Neuron (in vitro differentiated cells): Measurements from ENCODE around the gene RACGAP1.

Experiments
- H2AFZ ChIP-seq: one replicate; pipeline ENCODE4 v1.6.1; 2013; ENCODE audit warnings: low read depth, mild to moderate bottlenecking, inconsistent platforms, low read length, moderate library complexity
- H3K27me3 ChIP-seq: one replicate; pipeline ENCODE4 v1.6.1; 2013; ENCODE audit warnings: low read length; ENCODE audit not compliant: insufficient read depth
- H3K36me3 ChIP-seq: one replicate; pipeline ENCODE4 v1.6.1; 2013; ENCODE audit warnings: low read length; ENCODE audit not compliant: insufficient read depth
- H3K4me1 ChIP-seq: one replicate; pipeline ENCODE4 v1.6.1; 2013; ENCODE audit warnings: low read length; ENCODE audit not compliant: insufficient read depth
- H3K4me3 ChIP-seq: 2 replicates; pipeline ENCODE4 v1.5.1; 2013; ENCODE audit warnings: mild to moderate bottlenecking, low read length, moderate library complexity
- H3K9me3 ChIP-seq: one replicate; pipeline ENCODE4 v1.6.1; 2013; ENCODE audit warnings: low read length

Gene RACGAP1

GRCh38 chr12:50060120-50060468, 34.8 kb upstream of the RACGAP1 start:
- peaks cover 6% of the 10 kb centered on the region for H3K36me3 ChIP-seq
- H3K4me1 ChIP-seq, result peaks cover 11% of the 10 kb centered on the region
- H3K4me3 ChIP-seq, result no peak overlapping the region

GRCh38 chr12:50059440-50060119, 34.3 kb upstream of the RACGAP1 start:
- Histone ChIP-seq H3K9me3 (no peaks in the 10 kb centered on the region), H3K4me3 (no peak overlapping the region), H3K36me3 (peaks cover 6% of the 10 kb centered on the region), H2AFZ (no peak overlapping the region), H3K4me1 (peaks cover 11% of the 10 kb centered on the region), H3K27me3 (no peaks in the 10 kb centered on the region)

More at GRCh38 chr12:50060120-50060468, 34.8 kb upstream of the RACGAP1 start:
- H3K9me3 ChIP-seq, result no peaks in the 10 kb centered on the region
- no peak overlapping the region for H2AFZ ChIP-seq
- no peaks in the 10 kb centered on the region for H3K27me3 ChIP-seq

- Histone ChIP-seq H3K4me1 (peaks cover 11% of the 10 kb centered on the region), H3K4me3 (no peak overlapping the region), H2AFZ (no peak overlapping the region), H3K9me3 (no peaks in the 10 kb centered on the region), H3K36me3 (peaks cover 6% of the 10 kb centered on the region), H3K27me3 (peaks cover 1% of the 10 kb centered on the region)
Measured at GRCh38 chr12:50058743-50059312, 33.5 kb upstream of the RACGAP1 start.

- Histone ChIP-seq H2AFZ (peak overlapping the region; percentile 33), H3K4me3 (peak overlapping the region; percentile 49), H3K9me3 (no peaks in the 10 kb centered on the region), H3K36me3 (peaks cover 6% of the 10 kb centered on the region), H3K4me1 (peaks cover 11% of the 10 kb centered on the region), H3K27me3 (peaks cover 3% of the 10 kb centered on the region)
Measured at GRCh38 chr12:50057896-50058670, 32.8 kb upstream of the RACGAP1 start.

GRCh38 chr12:50057000-50057841, 31.9 kb upstream of the RACGAP1 start, which contains the start of gene ASIC1:
Gene ASIC1 (plus strand): TSS chr12:50057596. CDS start chr12:50058767, 1,171 bp downstream.
- Histone ChIP-seq H2AFZ (peak within 1 kb of the TSS; percentile 33), H3K27me3 (peaks cover 6% of the 10 kb centered on the region), H3K36me3 (peaks cover 6% of the 10 kb centered on the region), H3K4me3 (peak within 1 kb of the TSS; percentile 49), H3K9me3 (no peaks in the 10 kb centered on the region), H3K4me1 (peaks cover 11% of the 10 kb centered on the region)

- peaks cover 6% of the 10 kb centered on the region for H3K36me3 ChIP-seq
- peak overlapping the region; percentile 49 for H3K4me3 ChIP-seq
- H3K4me1 ChIP-seq, result peaks cover 13% of the 10 kb centered on the region
- peaks cover 8% of the 10 kb centered on the region for H3K27me3 ChIP-seq
- H2AFZ ChIP-seq, result peak overlapping the region; percentile 33
- H3K9me3 ChIP-seq, result no peaks in the 10 kb centered on the region
Measured at GRCh38 chr12:50056639-50056976, 31.3 kb upstream of the RACGAP1 start.

GRCh38 chr12:50055831-50056638, 30.7 kb upstream of the RACGAP1 start:
- peaks cover 6% of the 10 kb centered on the region for H3K36me3 ChIP-seq
- no peaks in the 10 kb centered on the region for H3K9me3 ChIP-seq
- H2AFZ ChIP-seq, result no peak overlapping the region
- peaks cover 19% of the 10 kb centered on the region for H3K4me1 ChIP-seq
- H3K27me3 ChIP-seq, result peaks cover 8% of the 10 kb centered on the region
- no peak overlapping the region for H3K4me3 ChIP-seq

GRCh38 chr12:50053583-50053982, 28.3 kb upstream of the RACGAP1 start:
- Histone ChIP-seq H3K4me3 (no peak overlapping the region), H3K36me3 (no peaks in the 10 kb centered on the region), H3K4me1 (peaks cover 23% of the 10 kb centered on the region), H2AFZ (no peak overlapping the region), H3K27me3 (peaks cover 8% of the 10 kb centered on the region), H3K9me3 (no peaks in the 10 kb centered on the region)

GRCh38 chr12:50052964-50053363, 27.7 kb upstream of the RACGAP1 start:
- Histone ChIP-seq H3K4me1 (peaks cover 19% of the 10 kb centered on the region), H2AFZ (no peak overlapping the region), H3K4me3 (no peak overlapping the region), H3K9me3 (no peaks in the 10 kb centered on the region), H3K27me3 (peaks cover 8% of the 10 kb centered on the region), H3K36me3 (no peaks in the 10 kb centered on the region)

- peaks cover 19% of the 10 kb centered on the region for H3K4me1 ChIP-seq
- H2AFZ ChIP-seq, result no peak overlapping the region
- no peak overlapping the region for H3K4me3 ChIP-seq
- H3K9me3 ChIP-seq, result no peaks in the 10 kb centered on the region
- H3K27me3 ChIP-seq, result peaks cover 8% of the 10 kb centered on the region
- no peaks in the 10 kb centered on the region for H3K36me3 ChIP-seq
Measured at GRCh38 chr12:50052544-50052943, 27.2 kb upstream of the RACGAP1 start.

- Histone ChIP-seq H2AFZ (peak overlapping the region; percentile 5), H3K9me3 (no peaks in the 10 kb centered on the region), H3K27me3 (peaks cover 12% of the 10 kb centered on the region), H3K36me3 (no peaks in the 10 kb centered on the region), H3K4me1 (peaks cover 14% of the 10 kb centered on the region), H3K4me3 (no peak overlapping the region)
Measured at GRCh38 chr12:50051101-50051806, 26.0 kb upstream of the RACGAP1 start.
